Daoy (cell line): ENCODE measurements around the gene OLFML2A. TPM values are rescaled to one million over a fixed set of nuclear protein-coding genes. Genes with fewer than 3 reads are reported as not detected.
"Not testable (repeated sequence)": the region's sequence is repeated elsewhere in the genome, so short reads cannot be mapped to it uniquely, and the experiment has no call there.

Experiments used
- DNase-seq: peaks from one replicate; pipeline ENCODE4 v3.0.0-alpha.2; 2015; ENCODE audit warnings: low read depth
- total RNA-seq: library from RNA; depleted of rRNA; stranded (reverse); fragments of >200 nt; shearing (Covaris generic); gene quantifications from 2 replicates; pipeline ENCODE4 v1.2.3, GENCODE V29; 2014; rRNA removed

The OLFML2A gene
- 3.9 and 5.7 TPM in 2 replicates for total RNA-seq

- peak; percentile 73 for DNase-seq
These were observed at the start of gene OLFML2A for GRCh38 chr9:124776954-124777648. OLFML2A (plus strand) TSS chr9:124777133; CDS start chr9:124777271, 138 bp downstream.

DNA sequence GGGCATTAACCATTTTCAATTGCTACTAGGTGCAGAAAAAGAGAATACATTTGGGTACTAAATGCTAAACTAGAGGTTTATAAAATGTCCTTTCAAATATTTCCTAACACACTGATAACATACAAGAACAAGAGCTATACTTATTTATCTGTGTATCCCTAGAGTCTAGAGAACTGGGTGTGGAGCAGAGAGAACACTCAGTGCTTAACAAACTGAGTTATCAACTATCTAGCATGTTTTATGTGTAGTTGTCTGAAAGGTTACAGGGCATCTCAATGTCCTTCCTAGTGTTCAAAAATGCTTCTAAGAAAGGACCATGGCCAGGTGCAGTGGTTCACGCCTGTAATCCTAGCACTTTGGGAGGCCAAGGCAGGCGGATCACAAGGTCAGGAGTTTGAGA is 46.2 kb upstream of the OLFML2A start:
- no peak for DNase-seq

- DNase-seq = no peak
These were observed 42.8 kb upstream of the OLFML2A start for GRCh38 chr9:124733964-124734740.

DNA sequence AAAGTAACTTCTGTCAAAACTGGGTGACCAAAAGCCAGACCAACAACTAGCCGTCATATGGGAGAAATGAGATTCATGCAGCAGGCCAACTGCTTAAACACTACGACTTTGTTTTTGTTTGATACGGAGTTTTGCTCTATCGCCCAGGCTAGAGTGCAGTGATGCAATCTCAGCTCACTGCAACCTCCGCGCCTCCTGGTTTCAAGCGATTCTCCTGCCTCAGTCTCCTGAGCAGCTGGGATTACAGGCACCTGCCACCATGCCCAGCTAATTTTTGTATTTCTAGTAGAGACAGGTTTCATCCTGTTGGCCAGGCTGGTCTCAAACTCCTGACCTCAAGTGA is 42.2 kb upstream of the OLFML2A start:
- DNase-seq = not testable (repeated sequence)

DNA sequence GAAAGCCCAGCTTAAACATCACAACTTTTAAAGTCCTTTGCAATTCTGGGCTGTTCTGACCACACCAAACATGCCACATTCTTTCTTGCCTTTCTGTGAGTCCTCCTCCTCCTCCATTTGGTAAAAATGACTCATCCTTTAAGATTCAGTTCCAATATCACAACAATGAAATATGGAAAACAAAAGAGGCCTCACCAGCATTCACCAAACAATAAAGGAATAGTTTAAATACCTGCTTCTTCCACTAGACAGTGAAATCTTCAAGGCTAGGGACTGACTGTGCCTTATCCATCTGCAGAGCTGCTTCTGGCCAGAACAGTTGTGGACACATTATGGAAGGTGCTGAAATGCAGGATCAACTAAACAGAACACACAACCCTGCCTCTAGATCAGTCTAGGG is 41.8 kb upstream of the OLFML2A start:
- DNase-seq = peak; percentile 41

GRCh38 chr9:124738075-124738474 is 38.9 kb upstream of the OLFML2A start:
- DNase-seq = not testable (repeated sequence)

GRCh38 chr9:124739360-124739759 is 37.6 kb upstream of the OLFML2A start:
- no peak for DNase-seq

DNA sequence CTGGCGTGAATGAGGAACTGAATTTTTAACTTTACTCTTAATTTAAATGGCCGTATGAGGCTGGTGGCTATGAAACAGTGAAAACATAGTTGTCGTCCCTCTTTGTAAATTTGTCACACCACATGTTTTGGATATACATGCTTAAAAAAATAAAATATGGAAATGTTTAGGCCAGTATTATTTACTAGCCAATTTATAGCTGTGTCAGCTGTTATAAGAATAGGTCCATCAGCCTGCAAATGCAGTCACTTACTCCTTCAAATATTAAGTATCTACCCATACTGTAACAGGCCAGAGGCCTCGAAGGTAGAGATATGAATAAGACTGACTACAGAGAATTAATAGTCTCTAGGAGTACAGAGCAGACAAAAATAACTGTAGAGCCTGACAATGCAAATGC is 35.8 kb upstream of the OLFML2A start:
- no peak for DNase-seq

DNA sequence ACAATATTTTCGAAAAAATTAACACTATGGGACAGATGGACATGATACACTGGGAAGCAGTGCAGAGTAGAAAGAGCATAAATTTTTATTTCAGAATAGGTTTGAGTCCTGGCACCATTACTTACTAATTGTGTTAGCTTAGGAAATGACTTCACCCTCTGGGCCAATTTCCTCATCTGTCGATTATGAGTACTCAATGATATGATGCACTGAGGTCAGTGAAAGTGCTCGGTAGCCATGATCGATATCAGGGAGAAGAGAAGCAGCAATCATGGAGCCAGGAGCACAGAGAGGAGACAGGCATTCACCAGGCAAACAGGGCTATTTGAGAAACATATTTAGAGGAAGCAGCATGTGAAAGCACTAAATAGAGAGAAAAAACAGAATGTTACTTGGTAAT is 35.3 kb upstream of the OLFML2A start:
- peak; percentile 11 for DNase-seq

DNA sequence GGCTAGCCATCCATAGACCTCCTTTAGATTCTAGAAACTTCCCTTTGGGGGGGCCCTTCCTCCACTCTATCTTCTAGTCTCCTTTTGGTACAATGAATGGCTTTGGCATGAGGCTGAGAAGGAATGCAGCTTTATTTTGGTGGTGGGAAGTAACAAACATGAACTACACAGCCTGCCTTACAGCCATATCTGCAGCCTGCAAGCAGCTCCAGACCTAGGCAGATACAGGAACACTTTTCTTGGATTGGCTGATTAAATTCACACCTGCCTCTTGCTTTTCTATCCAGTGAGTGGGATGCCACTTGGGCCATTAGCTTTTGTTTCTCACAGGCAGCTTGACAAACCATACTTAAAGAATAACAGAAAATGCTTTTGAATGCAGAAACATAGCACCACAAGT is 34.0 kb upstream of the OLFML2A start:
- DNase-seq = no peak

DNA sequence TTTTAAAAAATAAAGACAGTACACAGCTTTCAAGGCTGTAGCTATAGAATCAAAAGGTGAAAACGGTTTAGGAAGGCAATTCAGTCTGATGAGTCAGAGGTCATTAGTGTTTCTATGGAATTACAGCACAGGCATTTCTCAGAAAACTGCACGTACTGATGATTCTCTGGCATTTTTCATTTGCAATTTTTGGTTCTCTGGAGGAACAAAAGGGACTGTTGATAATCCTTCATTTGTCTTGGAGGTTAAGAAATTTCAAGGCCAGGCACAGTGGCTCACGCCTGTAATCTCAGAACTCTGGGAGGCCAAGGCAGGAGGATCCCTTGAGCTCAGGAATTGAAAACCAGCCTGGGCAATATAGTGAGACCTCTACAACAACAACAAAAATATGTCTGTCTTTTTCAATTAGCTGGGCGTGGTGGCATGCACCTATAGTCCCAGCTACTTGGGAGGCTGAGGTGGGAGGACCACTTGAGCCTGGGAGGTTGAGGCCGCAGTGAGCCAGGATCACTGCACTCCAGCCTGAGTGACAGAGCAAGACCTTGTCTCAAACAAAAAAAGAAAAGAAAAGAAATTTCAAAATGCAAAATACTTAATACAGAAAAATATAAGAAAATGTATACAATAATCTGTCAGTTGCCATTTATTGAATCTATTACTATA is 33.1 kb upstream of the OLFML2A start:
- peak; percentile 38 for DNase-seq

GRCh38 chr9:124747065-124747464 is 29.9 kb upstream of the OLFML2A start:
- peak; percentile 32 for DNase-seq

DNA sequence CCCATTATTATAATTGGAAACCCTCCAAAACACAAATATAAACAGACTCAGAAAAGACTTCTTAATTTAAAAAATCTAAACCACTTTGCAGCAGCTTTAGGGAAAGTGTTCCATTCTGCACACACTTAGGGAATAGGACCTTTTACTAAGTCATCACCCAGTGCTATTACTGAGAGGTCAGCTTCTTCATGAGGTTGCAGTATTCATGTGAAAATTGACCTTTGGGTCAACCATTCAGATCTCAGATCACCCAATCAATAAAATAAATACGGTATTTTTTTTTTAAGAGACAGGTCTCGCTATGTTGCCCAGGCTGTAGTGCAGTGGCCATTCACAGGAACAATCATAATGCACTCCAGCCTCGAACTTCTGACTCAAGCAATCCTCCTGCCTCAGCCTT is 27.6 kb upstream of the OLFML2A start:
- no peak for DNase-seq

- no peak for DNase-seq
These were observed 27.2 kb upstream of the OLFML2A start for GRCh38 chr9:124749781-124750180.

GRCh38 chr9:124752967-124753366 is 24.0 kb upstream of the OLFML2A start:
- peak; percentile 47 for DNase-seq

GRCh38 chr9:124754289-124754688 is 22.6 kb upstream of the OLFML2A start:
- DNase-seq = peak; percentile 54

GRCh38 chr9:124755061-124755460 is 21.9 kb upstream of the OLFML2A start:
- no peak for DNase-seq

DNA sequence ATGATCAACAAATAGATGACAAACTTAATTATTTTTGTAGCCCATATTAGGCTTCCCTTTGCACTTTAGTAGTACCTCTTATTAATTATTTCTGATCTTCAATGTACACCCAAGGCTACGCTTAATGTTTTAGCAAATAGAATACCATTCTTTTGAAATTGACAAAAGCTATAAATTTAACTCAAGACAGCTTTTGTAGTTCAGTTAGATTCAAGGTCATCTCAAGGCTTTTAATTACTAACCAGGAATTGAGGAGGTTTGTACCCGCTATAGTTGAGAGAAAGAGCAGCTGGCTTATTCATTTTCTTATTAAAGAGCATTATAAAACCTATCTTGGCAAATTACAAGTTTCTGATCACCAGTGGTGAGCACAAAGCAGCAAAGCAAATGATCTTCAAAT is 20.9 kb upstream of the OLFML2A start:
- no peak for DNase-seq

DNA sequence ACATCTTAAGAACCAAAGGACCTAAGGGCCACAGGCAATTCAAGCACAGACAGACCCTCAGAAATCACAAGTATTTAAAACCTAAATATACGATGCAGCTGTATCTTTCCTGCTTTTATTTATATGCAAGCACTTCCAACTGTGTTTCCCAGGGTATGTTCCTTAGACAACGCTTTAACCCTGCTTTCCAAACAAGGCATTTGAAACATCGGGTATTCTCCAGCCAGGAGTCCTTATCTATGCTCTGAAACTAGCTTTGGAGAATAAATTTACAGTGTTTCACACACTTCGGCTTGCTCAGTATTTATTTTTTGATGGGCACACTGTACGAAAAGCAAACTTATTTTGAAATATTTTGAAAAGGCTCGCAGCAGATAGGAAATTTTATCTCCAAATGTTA is 19.3 kb upstream of the OLFML2A start:
- DNase-seq = no peak

DNA sequence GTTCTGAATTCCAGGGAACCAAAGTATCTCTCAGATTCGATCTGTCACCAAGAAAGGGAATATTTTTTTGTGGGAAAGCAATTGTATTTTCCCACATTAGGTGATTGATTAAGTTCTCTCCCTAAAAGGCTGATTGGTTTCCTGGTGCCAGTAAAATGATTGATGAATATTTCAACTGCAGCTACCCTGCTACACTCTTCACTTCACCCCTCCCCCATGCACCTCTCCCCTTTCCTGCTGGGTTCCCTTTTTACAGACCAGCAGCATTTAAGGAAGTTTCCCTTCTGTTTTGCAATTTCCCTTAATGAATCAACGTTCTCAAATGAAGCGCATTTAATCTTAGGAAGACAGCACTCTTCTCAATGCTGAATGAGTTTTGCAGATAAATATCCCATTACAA is 18.9 kb upstream of the OLFML2A start:
- no peak for DNase-seq

GRCh38 chr9:124758691-124759090 is 18.2 kb upstream of the OLFML2A start:
- no peak for DNase-seq

DNA sequence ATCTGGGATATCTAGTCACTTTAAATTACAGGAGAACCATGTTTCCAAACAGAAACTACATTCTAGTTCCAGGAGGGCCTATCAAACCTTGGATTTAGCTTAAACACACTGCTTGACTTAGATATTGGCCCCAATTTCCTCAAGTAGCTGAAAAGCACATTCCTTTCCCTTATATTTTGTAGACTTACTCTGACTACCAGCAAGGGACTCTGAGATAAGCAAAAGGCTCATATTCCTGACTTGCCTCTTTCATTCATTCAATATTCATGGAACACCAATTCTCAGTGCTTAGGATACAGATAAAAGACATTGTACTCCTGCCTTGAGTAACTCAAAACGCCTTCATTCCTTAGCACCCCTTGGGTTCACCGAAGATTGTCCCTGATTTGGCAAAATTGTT is 17.6 kb upstream of the OLFML2A start:
- DNase-seq = no peak

GRCh38 chr9:124760719-124761118 is 16.2 kb upstream of the OLFML2A start:
- DNase-seq = no peak
